NK-92 (cell line): ENCODE data around the gene SSNA1.

Experiments
- DNase-seq: peaks from one replicate; lab custom pipeline; 2025; ENCODE audit not compliant: unreplicated experiment; lab: John Stamatoyannopoulos, UW

SSNA1 gene

DNA sequence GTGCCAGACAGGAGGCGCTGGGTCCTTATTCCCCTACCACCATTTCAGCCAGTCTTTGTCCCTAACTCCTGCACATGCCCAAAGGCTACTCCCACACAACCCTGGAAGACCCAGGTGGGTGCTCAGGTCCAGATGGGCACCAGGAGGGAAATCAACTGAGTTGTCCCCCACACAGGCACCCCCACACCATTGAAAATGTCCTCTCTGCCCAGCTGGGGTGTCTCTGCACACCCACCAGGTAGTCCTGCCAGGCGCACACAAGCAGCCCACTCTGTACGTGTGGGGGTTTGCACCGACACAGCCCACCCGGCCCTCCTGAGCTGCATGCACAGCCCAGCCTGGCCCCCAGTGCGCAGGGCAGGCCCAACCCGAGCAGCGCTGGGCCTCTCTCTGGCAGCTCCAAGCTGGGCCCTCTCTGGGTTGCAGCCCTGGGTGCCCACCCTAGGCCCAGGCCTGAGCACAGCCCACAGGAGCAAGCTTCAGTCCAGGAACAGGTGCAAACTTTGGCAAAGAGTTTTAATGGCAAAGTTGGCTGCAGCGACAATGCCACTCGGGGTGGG lies 31.4 kb downstream of the SSNA1 start:
- no peak for DNase-seq

DNA sequence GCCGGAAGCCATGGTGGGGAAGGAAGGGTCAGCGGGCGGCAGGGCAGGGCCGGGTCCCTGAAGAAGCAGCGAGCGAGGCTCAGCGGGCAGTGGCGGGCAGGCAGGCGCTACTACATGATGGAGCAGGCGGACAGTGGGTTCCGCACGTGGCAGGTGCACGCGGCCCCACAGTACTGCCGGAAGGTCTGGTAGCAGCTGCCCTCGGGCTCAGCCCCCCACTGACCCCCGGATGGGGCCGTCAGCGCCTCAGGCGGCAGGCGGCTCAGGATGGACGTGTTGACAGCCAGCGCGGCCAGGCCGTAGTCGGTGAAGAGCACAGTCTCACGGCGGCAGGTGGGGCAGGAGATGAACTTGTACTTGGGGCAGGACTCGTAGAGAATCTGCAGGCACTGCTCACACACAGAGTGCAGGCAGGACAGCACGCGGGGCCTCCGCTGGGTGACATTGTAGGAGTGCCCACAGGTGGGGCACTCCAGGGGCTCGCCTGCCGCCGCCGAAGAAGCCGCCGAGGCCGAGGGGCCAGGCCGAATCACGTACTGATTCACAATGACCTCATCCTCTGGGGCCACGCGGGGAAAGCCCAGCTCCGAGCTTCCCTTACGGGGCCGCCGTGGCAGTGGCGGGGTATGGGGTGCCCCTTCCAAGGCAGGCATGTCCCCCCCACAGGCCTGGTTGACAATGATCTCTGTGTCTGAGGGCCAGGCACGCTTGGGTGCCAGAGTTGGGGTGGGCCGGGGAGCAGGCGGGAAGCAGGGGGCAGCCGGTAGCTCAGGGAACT lies 32.0 kb downstream of the SSNA1 start:
- no peak for DNase-seq

DNA sequence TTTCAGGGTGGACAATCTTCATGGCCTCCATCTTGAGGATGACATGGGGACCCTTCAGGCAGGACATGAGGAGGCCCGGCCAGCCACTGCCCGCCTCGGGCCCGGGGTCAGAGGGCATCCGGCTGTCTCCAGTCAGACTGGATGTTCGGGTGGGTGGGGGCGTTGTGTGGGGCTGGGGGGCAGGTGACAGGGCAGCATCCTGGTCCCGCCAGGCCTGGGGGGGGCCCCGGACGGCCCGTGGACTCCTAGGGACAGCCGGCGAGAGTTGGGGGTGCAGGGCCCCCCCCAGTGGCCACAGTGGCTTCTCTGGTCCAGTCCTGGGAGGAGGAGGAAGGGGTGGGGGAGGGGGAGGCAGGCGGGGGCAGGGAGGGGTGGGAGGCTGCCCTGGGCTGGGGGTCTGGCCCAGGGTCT lies 32.6 kb downstream of the SSNA1 start:
- no peak for DNase-seq

DNA sequence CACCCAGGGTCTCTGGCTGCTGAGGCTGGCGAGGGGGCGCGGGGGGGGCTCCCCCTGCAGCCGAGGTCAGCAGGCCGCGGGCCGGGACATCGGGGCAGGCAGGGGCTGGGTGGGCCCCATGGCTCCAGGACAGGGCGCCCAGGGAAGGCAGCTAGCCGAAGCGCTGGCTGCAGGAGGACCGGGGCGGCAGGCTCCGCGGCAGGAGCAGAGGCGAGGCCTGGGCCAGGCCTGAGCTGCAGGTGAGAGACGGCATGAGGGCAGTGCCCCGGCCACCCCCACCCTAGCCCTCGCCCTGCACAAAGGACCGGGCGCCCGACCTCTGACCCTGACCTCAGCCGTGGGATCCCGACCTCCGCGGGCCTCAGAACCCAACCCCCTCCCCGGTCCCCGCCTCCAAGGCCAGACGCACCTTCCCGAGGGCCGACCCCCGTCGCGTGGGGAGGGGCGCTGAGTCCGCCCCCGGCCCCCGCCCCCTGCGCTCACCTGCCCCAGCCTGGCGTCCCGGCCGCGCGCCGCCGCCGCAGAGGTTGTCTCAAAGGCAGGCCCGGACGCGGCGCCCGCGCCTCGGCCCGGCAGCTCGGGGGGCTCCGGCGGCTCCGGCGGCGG lies 33.1 kb downstream of the SSNA1 start:
- no peak for DNase-seq

DNA sequence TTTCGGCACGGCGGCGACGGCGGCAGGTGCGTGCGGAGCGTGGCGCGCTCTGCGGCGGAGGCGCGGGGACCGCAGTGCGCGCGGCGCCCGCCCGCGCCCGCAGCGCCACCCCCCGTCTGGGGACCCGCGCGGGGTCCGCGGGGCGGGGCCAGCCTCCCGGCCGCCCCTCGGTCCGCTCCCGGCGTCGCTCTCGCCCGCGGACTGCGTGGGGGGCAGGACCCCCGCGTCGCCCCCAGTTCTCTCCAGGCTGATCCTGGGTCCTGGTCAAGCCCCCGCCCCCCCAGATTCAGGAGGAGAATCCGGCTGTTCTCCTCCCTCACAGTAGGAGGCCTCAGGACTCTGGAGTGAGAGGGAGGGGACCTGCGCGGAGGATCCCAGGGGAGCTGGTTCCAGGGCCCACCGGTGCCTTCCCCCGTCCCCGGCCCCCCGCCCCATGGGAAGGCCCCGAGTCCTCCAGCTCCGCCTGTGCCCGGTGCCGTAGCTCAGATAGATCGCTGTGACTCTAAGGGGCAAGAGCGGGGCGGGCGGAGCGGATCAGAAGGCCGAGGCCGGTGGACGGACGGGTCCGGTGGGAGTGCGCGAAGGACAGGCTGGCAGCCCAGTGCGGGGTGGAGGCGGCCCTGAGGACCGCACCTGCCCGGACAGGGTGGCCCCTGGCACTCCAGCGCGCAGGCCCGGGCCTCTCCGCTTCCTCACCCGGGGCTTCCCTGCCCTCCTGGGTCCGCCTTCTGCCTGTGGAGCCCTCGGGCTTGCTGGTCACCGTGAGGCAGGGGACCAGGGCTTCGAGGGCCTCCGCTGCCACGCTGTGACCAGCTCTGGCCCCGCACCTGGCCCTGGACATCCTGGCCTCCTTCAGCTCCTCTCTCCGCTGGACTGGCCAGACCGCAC lies 34.0 kb downstream of the SSNA1 start, which contains the start of gene RNF208:
Gene RNF208 (minus strand): TSS at position 51 of the 888 bp plus-strand sequence. CDS start 1,028 bp downstream, outside the sequence.
- DNase-seq = no peak

DNA sequence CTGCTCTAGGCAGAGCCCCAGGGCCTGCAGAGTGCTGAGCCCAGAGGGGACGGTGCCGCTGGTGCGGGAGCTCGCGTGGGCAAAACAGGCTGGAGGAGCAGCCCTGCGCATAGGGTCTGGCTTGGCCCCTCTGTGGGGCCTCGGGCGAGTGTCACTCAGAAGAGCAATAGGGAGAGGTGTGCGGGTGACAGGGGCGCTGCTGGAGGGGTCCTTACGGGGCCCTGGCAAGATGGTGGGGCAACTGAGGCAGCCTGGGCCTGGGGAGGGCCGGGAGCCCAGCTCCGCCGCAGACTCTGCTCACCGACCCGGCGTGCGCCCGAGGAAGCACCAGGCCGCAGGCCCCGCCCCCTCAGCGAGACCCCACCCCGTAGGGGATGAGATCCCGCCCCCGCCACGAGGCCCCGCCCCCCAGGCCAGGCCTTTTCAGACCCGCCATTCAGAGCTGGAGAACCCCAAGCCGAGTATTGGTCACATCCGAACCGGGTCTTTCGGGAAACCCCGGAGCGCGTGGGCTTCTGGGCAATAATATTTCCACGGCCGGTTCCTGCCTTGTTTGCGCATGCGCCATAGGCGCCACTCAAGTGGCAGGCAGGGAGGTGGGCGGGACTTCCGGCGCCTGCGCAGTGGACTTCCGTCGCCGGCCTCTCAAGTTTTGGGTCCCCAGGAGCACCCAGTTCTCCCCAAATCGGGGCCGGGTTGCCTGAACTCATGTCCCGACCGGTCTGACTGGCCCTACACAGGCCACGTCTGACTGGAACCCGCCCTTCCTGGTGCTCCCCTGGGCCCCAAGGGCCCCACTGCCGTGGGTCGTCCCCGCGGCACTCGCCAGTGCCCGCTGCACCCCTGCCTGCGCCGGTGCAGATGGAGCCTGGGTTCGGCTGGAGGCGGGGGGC lies 34.8 kb downstream of the SSNA1 start:
- peak; percentile 95 for DNase-seq

DNA sequence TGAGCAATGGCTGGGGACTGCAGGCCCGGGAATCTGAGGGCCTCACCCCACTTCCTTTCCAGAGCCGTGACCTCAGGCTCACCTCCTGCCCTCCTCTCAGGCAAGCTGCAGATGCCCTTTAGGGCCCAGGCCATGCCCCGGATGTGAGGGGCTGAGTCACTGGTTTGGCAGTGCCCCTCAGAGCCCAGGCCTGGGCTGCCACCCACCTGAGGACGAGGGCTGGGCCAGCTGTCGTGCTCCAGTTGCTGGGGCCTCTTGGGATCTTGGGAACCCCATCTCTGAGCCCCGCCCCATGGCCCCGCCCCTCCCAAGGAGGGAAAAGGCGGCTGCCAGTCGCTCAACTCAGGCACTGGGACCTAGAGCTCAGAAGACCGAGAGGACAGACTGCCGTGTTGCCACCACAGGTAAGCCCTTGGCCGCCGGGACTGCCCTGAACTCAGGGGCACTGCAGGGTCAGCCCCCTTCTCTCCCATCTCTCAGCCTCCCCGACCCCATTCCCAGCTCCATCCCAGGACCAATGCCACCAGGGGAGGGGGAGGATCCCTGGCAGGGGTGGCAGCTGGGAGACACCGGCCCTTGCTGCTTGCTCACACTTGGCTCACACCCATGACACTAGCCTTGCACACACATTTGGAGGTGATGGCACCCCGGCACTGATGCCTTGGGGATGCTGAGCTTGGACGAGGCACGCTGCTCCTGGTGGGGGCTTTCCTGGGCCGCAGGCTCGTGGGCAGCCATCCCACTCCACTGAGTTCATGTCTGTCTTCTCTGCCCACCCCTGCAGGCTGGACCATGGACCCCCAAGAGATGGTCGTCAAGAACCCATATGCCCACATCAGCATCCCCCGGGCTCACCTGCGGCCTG lies 36.6 kb downstream of the SSNA1 start, which contains the start of gene CYSRT1:
Gene CYSRT1 (plus strand): TSS at position 345 of the 865 bp plus-strand sequence. CDS start 448 bp downstream, at position 793.
- no peak for DNase-seq

DNA sequence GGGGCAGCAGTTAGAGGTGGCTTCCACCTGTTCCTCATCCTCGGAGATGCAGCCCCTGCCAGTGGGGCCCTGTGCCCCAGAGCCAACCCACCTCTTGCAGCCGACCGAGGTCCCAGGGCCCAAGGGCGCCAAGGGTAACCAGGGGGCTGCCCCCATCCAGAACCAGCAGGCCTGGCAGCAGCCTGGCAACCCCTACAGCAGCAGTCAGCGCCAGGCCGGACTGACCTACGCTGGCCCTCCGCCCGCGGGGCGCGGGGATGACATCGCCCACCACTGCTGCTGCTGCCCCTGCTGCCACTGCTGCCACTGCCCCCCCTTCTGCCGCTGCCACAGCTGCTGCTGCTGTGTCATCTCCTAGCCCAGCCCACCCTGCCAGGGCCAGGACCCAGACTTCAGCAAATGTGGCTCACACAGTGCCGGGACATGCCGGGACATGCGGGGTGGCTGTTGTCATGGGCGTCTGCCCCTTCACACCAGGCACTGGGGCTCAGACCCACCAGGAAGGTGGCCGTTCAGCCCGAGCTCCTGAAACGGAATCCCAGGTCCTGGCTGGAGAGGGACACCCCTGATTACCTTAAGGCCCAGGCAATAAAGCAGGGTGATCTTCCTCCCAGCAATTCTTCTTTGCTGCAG lies 37.3 kb downstream of the SSNA1 start:
- no peak for DNase-seq

DNA sequence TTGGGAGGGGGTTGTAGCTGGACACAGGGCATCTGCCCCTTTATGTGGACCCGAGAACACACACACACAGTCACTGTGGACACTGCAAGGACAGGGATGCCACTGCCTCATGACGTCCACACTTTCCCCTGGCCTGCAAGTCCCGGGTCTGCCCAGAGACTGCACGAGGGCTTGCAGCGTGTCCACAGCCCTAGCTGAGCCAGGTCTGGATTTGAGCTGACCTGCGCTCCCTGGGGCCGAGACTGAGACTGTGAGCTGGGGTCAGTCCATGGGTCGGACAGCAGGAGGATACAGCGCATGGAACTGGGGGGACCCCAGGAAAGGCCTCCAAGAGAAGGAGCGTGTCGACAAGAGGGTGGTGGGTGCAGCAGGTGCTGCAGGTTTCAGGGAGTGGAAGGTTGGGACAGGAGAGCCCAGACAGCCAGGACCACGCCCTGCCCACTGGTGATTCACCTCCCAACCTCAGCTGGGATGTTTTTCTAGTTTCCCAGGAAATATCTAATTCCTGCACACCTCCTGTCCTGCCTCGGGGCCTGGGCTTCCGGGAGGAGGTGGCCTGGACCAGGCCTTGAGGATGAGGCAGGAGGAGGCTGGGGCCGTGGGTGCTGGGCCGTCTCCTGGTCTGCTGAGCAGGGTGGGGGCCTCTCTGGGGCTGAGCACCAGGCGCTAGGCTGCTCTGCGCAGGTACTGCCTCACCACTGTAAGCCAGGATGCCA lies 38.0 kb downstream of the SSNA1 start:
- DNase-seq = no peak

DNA sequence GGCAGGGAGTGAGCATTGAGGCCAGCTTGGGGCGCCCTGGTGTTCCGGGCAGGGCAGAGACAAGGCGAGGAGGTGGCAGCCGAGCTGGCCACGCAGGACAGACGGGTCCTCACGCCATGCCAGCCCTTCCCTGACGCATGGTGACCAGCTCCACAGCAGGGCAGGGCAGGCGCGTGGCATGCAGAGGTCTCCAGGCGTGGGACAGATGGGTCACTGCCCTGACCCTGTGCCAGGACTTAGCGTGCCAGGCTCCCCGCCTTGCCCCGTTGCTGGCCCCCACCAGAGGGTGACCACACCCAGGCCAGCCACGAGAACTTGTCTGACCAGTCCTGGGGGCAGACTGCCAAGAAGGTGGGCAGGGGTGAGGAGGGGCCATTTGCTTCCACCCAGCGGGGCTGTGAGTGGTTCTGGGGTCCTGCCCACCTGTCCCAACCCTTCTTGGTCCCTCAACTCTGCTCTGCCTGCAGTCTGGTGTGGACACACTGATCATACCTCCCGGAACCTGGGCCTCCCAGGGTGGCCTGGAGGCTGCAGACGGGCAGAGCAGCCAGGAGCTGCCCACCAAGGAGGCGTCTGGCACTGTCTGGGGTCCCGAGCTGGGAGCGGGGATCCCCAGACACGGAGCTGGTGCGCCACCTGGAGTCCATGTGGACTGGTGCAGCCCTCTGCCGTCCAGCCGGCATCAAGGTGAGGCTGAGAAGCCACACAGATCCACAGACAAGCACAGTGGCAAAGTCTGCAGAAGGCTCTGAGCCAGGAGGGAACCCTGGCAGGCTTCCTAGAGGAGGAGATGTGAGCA lies 38.8 kb downstream of the SSNA1 start, which contains the start of gene RNF224:
Gene RNF224 (plus strand): TSS at position 449 of the 799 bp plus-strand sequence. CDS start 834 bp downstream, outside the sequence.
- no peak for DNase-seq

DNA sequence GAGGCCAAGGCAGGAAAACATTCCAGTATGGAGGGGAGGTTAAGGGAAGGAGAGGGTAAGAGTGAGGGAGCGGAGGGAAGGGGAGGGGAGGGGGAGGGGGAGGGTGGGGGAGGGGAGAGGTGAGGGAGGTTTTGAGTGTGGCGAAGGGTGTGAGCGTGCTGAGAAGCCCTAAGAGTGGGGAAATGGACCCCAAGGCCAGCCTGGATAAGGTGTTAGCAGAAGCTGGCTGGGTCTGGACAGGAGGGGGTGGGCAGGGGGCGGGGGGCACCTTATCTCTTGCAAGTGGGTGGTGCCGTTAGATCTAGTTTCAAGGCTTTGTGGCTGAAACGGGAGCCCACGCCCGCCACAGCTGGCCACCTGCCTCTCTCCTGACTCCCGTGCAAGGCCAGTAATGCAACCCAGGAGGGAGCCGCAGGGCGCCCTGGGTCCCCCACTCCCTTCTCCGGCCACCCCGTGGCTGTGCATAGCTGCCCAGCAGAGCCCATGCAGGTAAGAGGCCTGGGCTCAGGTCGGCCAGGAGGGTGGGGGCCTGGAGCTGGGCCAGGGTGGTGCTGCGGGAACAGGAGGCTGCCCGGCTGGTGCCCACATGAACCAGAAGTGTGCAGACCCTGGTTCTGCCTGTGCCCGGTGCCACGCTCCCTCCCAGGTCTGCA lies 39.5 kb downstream of the SSNA1 start:
- no peak for DNase-seq

DNA sequence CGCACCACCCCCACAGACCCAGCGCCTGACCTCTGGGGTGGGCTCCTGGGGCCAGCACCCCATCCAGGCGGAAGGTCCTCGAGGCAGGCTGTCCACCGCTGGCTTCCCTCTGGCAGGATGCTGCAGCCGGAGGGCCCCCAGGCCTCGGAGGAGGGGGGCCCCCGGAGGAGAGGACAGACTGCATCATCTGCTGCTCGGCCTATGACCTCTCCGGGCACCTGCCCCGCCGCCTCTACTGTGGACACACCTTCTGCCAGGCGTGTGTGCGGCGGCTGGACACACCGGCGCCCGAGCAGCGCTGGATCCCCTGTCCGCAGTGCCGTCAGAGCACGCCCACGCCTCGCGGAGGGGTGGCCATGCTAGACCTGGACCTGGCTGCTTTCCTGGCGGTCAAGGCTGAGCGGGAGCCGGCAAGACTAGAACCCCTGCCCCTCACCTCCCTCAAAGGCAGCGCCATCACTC lies 40.1 kb downstream of the SSNA1 start:
- no peak for DNase-seq

DNA sequence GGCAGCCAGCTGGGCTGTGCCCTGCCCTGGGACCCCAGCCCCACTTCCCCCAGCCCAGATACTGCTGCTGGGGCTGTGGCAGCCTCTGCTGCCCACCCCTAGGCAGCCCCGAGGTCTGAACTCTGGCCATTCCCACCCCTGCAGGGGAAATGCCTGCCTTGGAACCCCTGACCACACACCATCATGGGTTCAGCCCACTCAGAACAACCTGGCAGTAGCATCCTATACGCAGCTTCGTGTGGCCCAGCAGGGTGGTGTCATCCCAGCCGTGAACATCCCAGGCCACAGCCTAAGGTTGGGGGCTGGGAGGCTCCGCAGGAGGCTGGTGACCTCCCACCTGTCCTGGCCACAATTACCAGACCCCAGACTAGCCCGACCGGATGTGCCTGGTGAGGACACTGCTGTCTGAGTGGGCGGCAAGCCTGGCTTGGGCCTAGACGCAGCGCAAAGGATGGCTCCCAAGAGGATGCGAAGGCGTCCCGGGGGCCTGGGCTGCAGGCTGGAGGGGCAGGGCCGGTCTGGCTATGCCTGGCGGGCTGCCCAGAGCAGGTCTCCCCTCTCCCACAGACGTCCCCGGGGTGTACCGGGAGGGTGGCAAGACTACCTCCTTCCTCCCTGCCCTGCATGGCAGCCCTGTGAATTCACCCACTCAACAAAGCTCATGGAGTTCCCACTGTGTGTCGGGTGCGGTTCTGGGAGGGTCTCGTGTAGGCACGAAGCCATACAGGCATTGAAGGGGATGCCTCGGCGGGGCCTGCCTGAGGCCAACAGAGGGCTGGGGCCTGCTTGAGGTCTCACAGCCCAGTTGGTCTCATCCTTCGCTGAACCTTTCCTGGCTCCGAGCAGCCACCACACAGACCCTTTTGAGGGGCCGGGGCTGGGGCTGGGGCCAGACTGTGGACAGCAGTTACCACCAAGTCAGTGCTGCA lies 40.8 kb downstream of the SSNA1 start:
- no peak for DNase-seq

DNA sequence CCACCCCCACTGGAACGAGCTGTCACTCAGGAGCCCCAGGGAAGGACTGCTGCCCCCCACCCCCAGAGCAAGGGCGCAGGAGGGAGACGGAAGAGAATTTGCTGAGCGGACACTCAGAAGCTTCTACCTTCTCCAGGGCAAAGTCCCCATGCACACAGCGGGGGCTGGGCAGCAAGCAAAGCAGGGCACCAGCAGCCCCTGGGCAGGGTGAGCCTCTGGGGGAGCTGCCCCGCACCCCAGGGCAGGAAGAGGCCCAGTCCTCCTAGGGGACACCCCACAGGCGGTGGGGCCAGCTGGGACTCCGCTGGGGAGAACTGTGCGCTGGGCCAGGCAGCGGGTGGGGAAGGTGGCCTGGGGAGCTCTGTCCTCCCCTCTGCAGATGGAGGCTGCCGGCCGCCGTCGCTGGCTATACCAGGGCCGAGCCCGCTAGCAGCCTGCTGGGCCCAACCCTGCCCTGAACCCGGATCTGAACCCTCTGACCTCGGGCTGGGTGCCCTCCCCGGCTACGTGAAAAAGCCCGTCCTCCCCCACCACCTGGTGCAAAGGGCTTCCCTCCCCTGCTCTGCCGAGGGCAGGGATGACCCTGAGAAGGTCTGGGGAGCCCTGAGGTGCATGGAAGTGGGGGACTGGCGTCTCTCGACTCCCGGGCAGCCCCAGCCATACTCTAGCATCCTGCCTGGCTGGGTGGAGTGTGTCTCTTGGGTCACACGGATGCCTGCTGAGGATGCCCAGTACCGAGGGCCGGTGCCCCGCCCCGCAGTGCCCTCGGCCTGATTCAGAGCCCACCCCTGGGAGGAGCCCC lies 41.6 kb downstream of the SSNA1 start:
- DNase-seq = no peak
